HEK293T (cell line): ENCODE results near the gene CHD8.

Experiments
- ARNT ChIP-seq: fragments of 450-650 bp; IDR thresholded peaks from 2 replicates; pipeline ENCODE4 v1.6.1; 2017; ENCODE audit warnings: mild to moderate bottlenecking
- BHLHE40 ChIP-seq: fragments of 450-650 bp; IDR thresholded peaks from 2 replicates; pipeline ENCODE4 v1.6.1; 2016; ENCODE audit warnings: mild to moderate bottlenecking, moderate library complexity, borderline replicate concordance
- CTBP1 ChIP-seq: fragments of 450-650 bp; IDR thresholded peaks from 2 replicates; pipeline ENCODE4 v1.6.1; 2016; ENCODE audit warnings: borderline replicate concordance
- ELF4 ChIP-seq: fragments of 450-650 bp; IDR thresholded peaks from 2 replicates; pipeline ENCODE4 v1.6.1; 2017; ENCODE audit warnings: antibody characterized with exemption
- FOXK2 ChIP-seq: fragments of 450-650 bp; IDR thresholded peaks from 2 replicates; pipeline ENCODE4 v1.6.1; 2016; ENCODE audit warnings: mild to moderate bottlenecking
- FOXM1 ChIP-seq: fragments of 450-650 bp; IDR thresholded peaks from 2 replicates; pipeline ENCODE4 v1.6.1; 2017; ENCODE audit warnings: mild to moderate bottlenecking, borderline replicate concordance
- LEF1 ChIP-seq: fragments of 450-650 bp; IDR thresholded peaks from 2 replicates; pipeline ENCODE4 v1.6.1; 2017; ENCODE audit warnings: mild to moderate bottlenecking, borderline replicate concordance
- NFRKB ChIP-seq: fragments of 450-650 bp; IDR thresholded peaks from 2 replicates; pipeline ENCODE4 v1.6.1; 2016; ENCODE audit warnings: mild to moderate bottlenecking, moderate library complexity
- SP1 ChIP-seq: fragments of 450-650 bp; IDR thresholded peaks from 2 replicates; pipeline ENCODE4 v1.6.1; 2017
- SUZ12 ChIP-seq: fragments of 450-650 bp; IDR thresholded peaks from 2 replicates; pipeline ENCODE4 v1.6.1; 2016; ENCODE audit warnings: mild to moderate bottlenecking
- TARDBP ChIP-seq: fragments of 450-650 bp; IDR thresholded peaks from 2 replicates; pipeline ENCODE4 v1.6.1; 2016
- ZNF384 ChIP-seq: fragments of 450-650 bp; IDR thresholded peaks from 2 replicates; pipeline ENCODE4 v1.6.1; 2016
- TF ChIP-seq, protein P1 (sequence below): fragments of 450-650 bp; IDR thresholded peaks from 2 replicates; pipeline ENCODE4 v1.6.1; 2016

DNA sequence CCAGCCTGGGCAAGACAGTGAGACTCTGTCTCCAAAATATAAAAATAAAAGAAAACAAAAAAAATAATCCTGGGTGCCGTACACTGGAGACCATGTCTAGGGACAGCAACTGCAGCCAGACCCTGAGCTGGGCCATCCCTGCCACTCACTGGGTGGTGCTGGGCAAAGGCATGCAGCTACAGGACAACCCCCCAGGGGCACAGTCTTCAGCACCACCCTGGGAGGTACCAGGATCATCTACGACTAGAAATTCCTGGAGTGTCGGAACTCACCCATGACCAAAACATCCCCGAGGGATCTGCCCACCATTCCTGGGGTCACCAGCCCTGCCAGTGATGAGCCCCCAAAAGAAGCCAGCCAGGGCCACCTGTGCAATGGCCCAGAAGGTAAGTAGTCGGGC, 36.4 kb downstream of the CHD8 start:
- TF ChIP-seq BHLHE40 (no peak), SUZ12 (no peak), NFRKB (no peak), FOXM1 (no peak), TARDBP (no peak), ZNF384 (no peak), ELF4 (no peak), SP1 (no peak), FOXK2 (no peak), ARNT (no peak), CTBP1 (no peak), LEF1 (no peak)
- TF ChIP-seq, protein P1, sequence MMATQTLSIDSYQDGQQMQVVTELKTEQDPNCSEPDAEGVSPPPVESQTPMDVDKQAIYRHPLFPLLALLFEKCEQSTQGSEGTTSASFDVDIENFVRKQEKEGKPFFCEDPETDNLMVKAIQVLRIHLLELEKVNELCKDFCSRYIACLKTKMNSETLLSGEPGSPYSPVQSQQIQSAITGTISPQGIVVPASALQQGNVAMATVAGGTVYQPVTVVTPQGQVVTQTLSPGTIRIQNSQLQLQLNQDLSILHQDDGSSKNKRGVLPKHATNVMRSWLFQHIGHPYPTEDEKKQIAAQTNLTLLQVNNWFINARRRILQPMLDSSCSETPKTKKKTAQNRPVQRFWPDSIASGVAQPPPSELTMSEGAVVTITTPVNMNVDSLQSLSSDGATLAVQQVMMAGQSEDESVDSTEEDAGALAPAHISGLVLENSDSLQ, result no peak
